ENCODE results near the gene ATP9A.

Gene ATP9A

GRCh38 chr20:51627586-51627985 is 140.6 kb downstream of the ATP9A start:
- no peak for DNase-seq (ENCODE audit: low read depth)

DNA sequence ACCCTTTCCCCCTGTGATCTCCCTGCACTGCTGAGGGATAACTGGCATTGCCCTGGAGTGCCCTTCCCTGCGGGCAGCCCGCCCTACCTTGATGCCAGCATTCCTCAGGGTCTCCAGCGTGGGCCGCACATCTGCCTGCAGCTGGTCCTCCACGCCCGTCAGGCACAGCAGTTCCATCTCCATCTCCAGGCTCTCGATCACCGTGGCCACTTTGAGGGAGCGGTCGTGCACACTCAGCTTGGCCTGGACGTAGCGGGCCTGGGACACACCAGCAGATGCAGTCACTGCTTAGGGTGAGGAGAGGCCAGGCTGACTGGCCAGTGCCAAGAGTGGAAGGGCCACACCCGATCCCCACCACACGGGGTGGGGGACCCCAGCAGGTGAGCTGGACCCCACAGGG is 143.1 kb downstream of the ATP9A start:
- DNase-seq (ENCODE audit: low read depth), result no peak
- H3K4me3 ChIP-seq (ENCODE audit: low read depth, low read length), result no peak overlapping the region
- TF ChIP-seq CTCF (conservative IDR thresholded peaks at IDR 0.05; ENCODE audit: low read depth, low read length), result no peak

More at GRCh38 chr20:51627586-51627985, 140.6 kb downstream of the ATP9A start:
- TF ChIP-seq CTCF (conservative IDR thresholded peaks at IDR 0.05; ENCODE audit: low read depth, low read length), result no peak
- no peak overlapping the region for H3K4me3 ChIP-seq (ENCODE audit: low read depth, low read length)

GRCh38 chr20:51624157-51624731 is 143.9 kb downstream of the ATP9A start:
- peak; percentile 82 for TF ChIP-seq CTCF (conservative IDR thresholded peaks at IDR 0.05; ENCODE audit: low read depth, low read length)
- DNase-seq (ENCODE audit: low read depth), result peak; percentile 75
- H3K4me3 ChIP-seq (ENCODE audit: low read depth, low read length), result no peak overlapping the region

- no peak for TF ChIP-seq CTCF (conservative IDR thresholded peaks at IDR 0.05; ENCODE audit: low read depth, low read length)
- no peak for DNase-seq (ENCODE audit: low read depth)
- H3K4me3 ChIP-seq (ENCODE audit: low read depth, low read length), result no peak overlapping the region
Observed at GRCh38 chr20:51623255-51623654, 144.9 kb downstream of the ATP9A start.

DNA sequence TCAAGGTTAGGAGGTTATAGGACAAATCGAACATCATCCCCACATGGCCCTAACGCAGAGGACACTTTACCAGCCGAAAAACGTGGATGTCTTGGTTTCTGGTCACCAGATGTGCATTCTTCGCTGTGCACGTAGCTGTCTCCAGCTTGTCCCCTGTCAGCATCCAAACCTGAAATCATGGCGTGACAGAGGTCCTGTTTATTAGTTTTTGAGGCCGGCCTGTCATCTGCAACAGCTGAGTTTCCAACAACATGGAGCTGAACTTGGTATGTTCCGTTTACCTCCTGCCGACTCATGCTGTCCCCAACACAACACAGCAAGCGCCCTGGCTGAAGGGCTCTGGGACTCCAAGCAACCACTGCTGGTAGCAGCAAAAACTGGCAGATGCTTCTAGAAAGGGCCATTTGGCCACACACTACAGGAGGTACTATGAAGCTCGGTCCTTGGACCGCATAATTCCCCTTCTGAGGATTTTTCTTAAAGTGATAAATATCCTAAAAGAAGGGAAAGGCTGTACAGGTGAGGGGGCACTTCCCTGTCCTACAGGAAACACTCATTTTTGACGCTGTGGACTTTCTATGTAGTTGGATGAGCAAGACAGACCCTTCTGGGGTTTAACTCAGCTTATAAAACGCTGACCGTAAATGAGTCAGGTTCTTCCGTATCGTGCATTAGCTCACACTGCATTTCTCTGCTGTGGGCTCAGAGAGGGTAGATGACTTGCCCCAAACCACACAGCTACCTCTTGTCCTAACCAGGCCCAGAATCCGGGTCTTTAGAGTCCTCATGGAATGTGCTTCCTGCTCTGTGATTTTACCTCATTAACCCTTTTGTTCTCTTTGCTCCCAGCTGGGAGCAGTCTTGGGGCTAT is 146.0 kb downstream of the ATP9A start:
- no peak overlapping the region for H3K4me3 ChIP-seq (ENCODE audit: low read depth, low read length)
- no peak for TF ChIP-seq CTCF (conservative IDR thresholded peaks at IDR 0.05; ENCODE audit: low read depth, low read length)

GRCh38 chr20:51620432-51620831 is 147.8 kb downstream of the ATP9A start:
- no peak for DNase-seq (ENCODE audit: low read depth)
- no peak for TF ChIP-seq CTCF (conservative IDR thresholded peaks at IDR 0.05; ENCODE audit: low read depth, low read length)
- H3K4me3 ChIP-seq (ENCODE audit: low read depth, low read length), result no peak overlapping the region

More for the DNA sequence above, 146.0 kb downstream of the ATP9A start:
- DNase-seq (ENCODE audit: low read depth), result no peak

Data from choroid plexus epithelial cell (primary cell).